IPS-15b (cell line): ENCODE data around the gene XKR8.
"Not testable (repeated sequence)": the region's sequence is repeated elsewhere in the genome, so short reads cannot be mapped to it uniquely, and the experiment has no call there.

Experiments
- H3K27me3 ChIP-seq: one replicate; pipeline ENCODE4 v1.6.1; 2013; ENCODE audit warnings: low read length; ENCODE audit not compliant: control insufficient read depth, insufficient read depth
- H3K36me3 ChIP-seq: one replicate; pipeline ENCODE4 v1.6.1; 2013; ENCODE audit warnings: low read length; ENCODE audit not compliant: control insufficient read depth, insufficient read depth
- H3K4me1 ChIP-seq: one replicate; pipeline ENCODE4 v1.6.1; 2013; ENCODE audit warnings: mild to moderate bottlenecking, low read length; ENCODE audit not compliant: control insufficient read depth, insufficient read depth
- H3K4me3 ChIP-seq: one replicate; pipeline ENCODE4 v1.5.1; 2013; ENCODE audit warnings: low read depth, low read length
- H3K9ac ChIP-seq: one replicate; pipeline ENCODE4 v1.6.1; 2013; ENCODE audit warnings: low read depth, mild to moderate bottlenecking, low read length
- H3K9me3 ChIP-seq: one replicate; pipeline ENCODE4 v1.6.1; 2013; ENCODE audit warnings: mild to moderate bottlenecking, low read length; ENCODE audit not compliant: control insufficient read depth, insufficient read depth

Gene XKR8

GRCh38 chr1:27973771-27974416 is 14.1 kb downstream of the XKR8 start:
- no peak overlapping the region for H3K9ac ChIP-seq
- no peaks in the 10 kb centered on the region for H3K9me3 ChIP-seq
- no peaks in the 10 kb centered on the region for H3K36me3 ChIP-seq
- H3K4me1 ChIP-seq = no peaks in the 10 kb centered on the region
- H3K4me3 ChIP-seq = no peak overlapping the region
- no peaks in the 10 kb centered on the region for H3K27me3 ChIP-seq

GRCh38 chr1:27974417-27974781 is 14.6 kb downstream of the XKR8 start:
- H3K9ac ChIP-seq = no peak overlapping the region
- H3K36me3 ChIP-seq = no peaks in the 10 kb centered on the region
- H3K4me3 ChIP-seq = no peak overlapping the region
- H3K9me3 ChIP-seq = no peaks in the 10 kb centered on the region
- no peaks in the 10 kb centered on the region for H3K4me1 ChIP-seq
- no peaks in the 10 kb centered on the region for H3K27me3 ChIP-seq

- Histone ChIP-seq H3K9me3 (no peaks in the 10 kb centered on the region), H3K4me3 (no peak overlapping the region), H3K36me3 (no peaks in the 10 kb centered on the region), H3K9ac (no peak overlapping the region), H3K27me3 (no peaks in the 10 kb centered on the region), H3K4me1 (no peaks in the 10 kb centered on the region)
Measured at GRCh38 chr1:27979151-27979858, 19.5 kb downstream of the XKR8 start.

GRCh38 chr1:27979859-27980201 is 20.1 kb downstream of the XKR8 start:
- Histone ChIP-seq H3K4me3 (no peak overlapping the region), H3K36me3 (no peaks in the 10 kb centered on the region), H3K4me1 (no peaks in the 10 kb centered on the region), H3K9ac (no peak overlapping the region), H3K27me3 (no peaks in the 10 kb centered on the region), H3K9me3 (no peaks in the 10 kb centered on the region)

- Histone ChIP-seq H3K27me3 (no peaks in the 10 kb centered on the region), H3K9me3 (no peaks in the 10 kb centered on the region), H3K4me3 (no peak overlapping the region), H3K4me1 (no peaks in the 10 kb centered on the region), H3K9ac (no peak overlapping the region), H3K36me3 (no peaks in the 10 kb centered on the region)
Measured at GRCh38 chr1:27980216-27980845, 20.6 kb downstream of the XKR8 start.

GRCh38 chr1:27981145-27981544 is 21.4 kb downstream of the XKR8 start:
- no peaks in the 10 kb centered on the region for H3K27me3 ChIP-seq
- H3K36me3 ChIP-seq = no peaks in the 10 kb centered on the region
- H3K9ac ChIP-seq = no peak overlapping the region
- no peak overlapping the region for H3K4me3 ChIP-seq
- no peaks in the 10 kb centered on the region for H3K4me1 ChIP-seq
- H3K9me3 ChIP-seq = no peaks in the 10 kb centered on the region

- Histone ChIP-seq H3K36me3 (peaks cover 11% of the 10 kb centered on the region), H3K4me3 (no peak overlapping the region), H3K27me3 (no peaks in the 10 kb centered on the region), H3K9me3 (no peaks in the 10 kb centered on the region), H3K9ac (no peak overlapping the region), H3K4me1 (no peaks in the 10 kb centered on the region)
Measured at GRCh38 chr1:27990920-27991537, 31.3 kb downstream of the XKR8 start.

- Histone ChIP-seq H3K4me3 (no peak overlapping the region), H3K9ac (no peak overlapping the region), H3K27me3 (no peaks in the 10 kb centered on the region), H3K36me3 (peaks cover 11% of the 10 kb centered on the region), H3K4me1 (no peaks in the 10 kb centered on the region), H3K9me3 (no peaks in the 10 kb centered on the region)
Measured at GRCh38 chr1:27992276-27992675, 32.5 kb downstream of the XKR8 start.

GRCh38 chr1:27993241-27993640 is 33.5 kb downstream of the XKR8 start:
- H3K9ac ChIP-seq = no peak overlapping the region
- no peak overlapping the region for H3K4me3 ChIP-seq
- no peaks in the 10 kb centered on the region for H3K4me1 ChIP-seq
- no peaks in the 10 kb centered on the region for H3K27me3 ChIP-seq
- peaks cover 11% of the 10 kb centered on the region for H3K36me3 ChIP-seq
- no peaks in the 10 kb centered on the region for H3K9me3 ChIP-seq

- H3K4me1 ChIP-seq = no peaks in the 10 kb centered on the region
- H3K4me3 ChIP-seq = no peak overlapping the region
- H3K27me3 ChIP-seq = no peaks in the 10 kb centered on the region
- H3K9me3 ChIP-seq = no peaks in the 10 kb centered on the region
- peaks cover 6% of the 10 kb centered on the region for H3K36me3 ChIP-seq
- H3K9ac ChIP-seq = no peak overlapping the region
Measured at GRCh38 chr1:27994060-27994459, 34.3 kb downstream of the XKR8 start.

- not testable (repeated sequence) for H3K4me1 ChIP-seq, H3K27me3 ChIP-seq, H3K36me3 ChIP-seq, H3K4me3 ChIP-seq, H3K9ac ChIP-seq, H3K9me3 ChIP-seq
Measured at GRCh38 chr1:27994526-27994925, 34.8 kb downstream of the XKR8 start.

GRCh38 chr1:27999055-27999454 is 39.3 kb downstream of the XKR8 start:
- no peaks in the 10 kb centered on the region for H3K9me3 ChIP-seq
- H3K9ac ChIP-seq = no peak overlapping the region
- no peak overlapping the region for H3K4me3 ChIP-seq
- H3K4me1 ChIP-seq = no peaks in the 10 kb centered on the region
- H3K36me3 ChIP-seq = peaks cover 5% of the 10 kb centered on the region
- H3K27me3 ChIP-seq = no peaks in the 10 kb centered on the region
